HG02970 (cell line): ENCODE data around the gene PARP16.

Source experiments
- ATAC-seq: cut with Tn5 transposase; IDR thresholded peaks from one replicate; pipeline ENCODE4 v1.9.1; 2021; ENCODE audit warnings: mild to moderate bottlenecking, moderate library complexity, moderate number of reproducible peaks; ENCODE audit not compliant: unreplicated experiment, low FRiP score

The PARP16 gene

DNA sequence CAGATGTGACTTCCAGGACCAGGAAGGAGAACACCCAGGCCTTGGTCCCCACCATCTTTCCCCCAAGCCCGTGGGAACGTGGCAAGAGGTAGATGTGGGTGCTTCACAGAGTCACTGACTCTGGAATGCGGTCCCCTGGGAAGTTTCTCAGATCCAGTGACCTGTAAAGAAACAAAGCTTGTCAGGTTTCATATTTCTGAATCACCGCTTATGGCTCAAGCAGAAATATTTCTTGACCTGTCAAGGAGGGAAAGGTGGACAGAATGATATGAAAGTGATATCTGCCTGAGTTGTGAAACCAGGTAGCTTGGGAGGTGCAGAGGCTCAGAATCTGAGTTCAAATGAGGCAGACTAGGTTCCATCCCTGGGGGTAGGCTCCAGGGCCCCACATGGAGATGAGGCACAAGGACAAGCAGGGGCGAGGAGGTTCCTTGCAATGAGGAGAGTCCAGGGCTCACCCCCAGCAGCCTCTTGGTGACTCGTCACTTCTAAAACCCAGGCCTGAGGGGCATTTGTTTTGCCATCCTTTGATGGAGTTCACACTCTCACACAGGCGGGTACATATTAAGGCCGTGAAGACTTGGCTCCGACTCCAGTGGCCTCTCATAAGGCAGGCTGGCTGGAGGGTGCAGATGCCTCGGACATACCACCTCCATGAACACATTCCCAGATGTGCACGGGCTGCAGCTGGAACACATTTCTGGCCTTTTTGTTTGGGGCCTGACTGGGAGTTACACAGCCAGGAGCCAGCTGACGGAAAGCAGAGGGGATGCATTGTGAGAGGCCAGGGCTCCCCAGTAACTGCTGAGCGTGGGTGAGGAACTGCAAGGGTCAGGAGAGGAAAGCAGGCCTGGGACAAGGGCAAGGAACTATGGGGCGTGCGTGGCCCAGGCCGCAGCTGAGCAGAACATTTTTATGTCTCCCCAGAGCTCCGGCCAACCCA lies 76.7 kb downstream of the PARP16 start:
- ATAC-seq = no peak

DNA sequence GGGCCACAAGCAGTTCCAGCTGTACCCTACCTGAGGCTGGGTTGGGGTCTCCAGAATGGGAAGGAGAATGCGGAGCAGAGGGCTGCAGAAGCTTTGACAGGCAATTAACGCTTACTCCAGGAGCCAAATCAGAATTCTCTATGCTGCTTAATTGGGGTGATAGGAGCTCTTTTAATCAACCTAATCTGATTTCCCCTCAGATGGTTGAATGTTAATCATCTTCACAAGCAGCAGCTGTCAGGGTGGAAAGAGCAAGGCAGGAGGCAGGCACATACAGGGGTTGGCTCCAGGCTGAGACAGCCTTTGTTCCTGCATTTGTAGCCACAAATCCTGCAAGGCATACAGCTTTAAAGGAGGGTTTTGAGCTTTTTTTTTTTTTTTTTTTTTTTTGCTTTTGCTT lies 78.0 kb downstream of the PARP16 start:
- ATAC-seq = no peak
